GM23338 (cell line): ENCODE results near the gene KDR. TPM values are rescaled to one million over a fixed set of nuclear protein-coding genes. Genes with fewer than 3 reads are reported as not detected.

Experiments
- ATAC-seq: fragments of 200-7000 bp; cut with Tn5 transposase; 3 replicates; pipeline ENCODE4 v1.9.1; 2020
- DNase-seq: peaks from one replicate; pipeline ENCODE4 v3.0.0-alpha.2; 2015; ENCODE audit warnings: low spot score
- H2AFZ ChIP-seq: fragments of 200-600 bp; sonication (generic); 2 replicates; pipeline ENCODE4 v1.8.0; 2016; ENCODE audit warnings: antibody characterized with exemption, mild to moderate bottlenecking, moderate library complexity
- H3F3A ChIP-seq: fragments of 200-600 bp; sonication (generic); replicated peaks from 2 replicates; pipeline ENCODE4 v1.8.0; 2017; ENCODE audit warnings: antibody characterized with exemption, mixed run types, low read depth
- H3K27ac ChIP-seq: fragments of 200-600 bp; sonication (generic); 2 replicates; pipeline ENCODE4 v1.6.1; 2016; ENCODE audit warnings: low read depth
- H3K27me3 ChIP-seq: fragments of 200-600 bp; sonication (generic); 2 replicates; pipeline ENCODE4 v1.8.0; 2016; ENCODE audit warnings: mild to moderate bottlenecking, mixed run types, moderate library complexity; ENCODE audit not compliant: insufficient read depth
- H3K36me3 ChIP-seq: fragments of 200-600 bp; sonication (generic); 2 replicates; pipeline ENCODE4 v1.8.0; 2016; ENCODE audit warnings: mild to moderate bottlenecking; ENCODE audit not compliant: insufficient read depth
- H3K4me1 ChIP-seq: fragments of 200-600 bp; sonication (generic); 2 replicates; pipeline ENCODE4 v1.8.0; 2016; ENCODE audit warnings: mild to moderate bottlenecking, moderate library complexity; ENCODE audit not compliant: insufficient read depth
- H3K4me2 ChIP-seq: fragments of 200-600 bp; sonication (generic); 2 replicates; pipeline ENCODE4 v1.7.1; 2017; ENCODE audit warnings: mixed run types
- H3K4me3 ChIP-seq: fragments of 200-600 bp; sonication (generic); 2 replicates; pipeline ENCODE4 v1.6.1; 2016; ENCODE audit warnings: mixed run types
- H3K79me2 ChIP-seq: fragments of 200-600 bp; sonication (generic); replicated peaks from 2 replicates; pipeline ENCODE4 v1.8.0; 2017; ENCODE audit warnings: mild to moderate bottlenecking; ENCODE audit not compliant: insufficient read depth
- H3K9me2 ChIP-seq: fragments of 200-600 bp; sonication (generic); 2 replicates; pipeline ENCODE4 v1.8.0; 2017; ENCODE audit not compliant: insufficient read depth
- H4K20me1 ChIP-seq: fragments of 200-600 bp; sonication (generic); replicated peaks from 2 replicates; pipeline ENCODE4 v1.8.0; 2017; ENCODE audit warnings: mild to moderate bottlenecking; ENCODE audit not compliant: insufficient read depth
- H3K27ac Mint-ChIP-seq: 2 replicates; pipeline ENCODE4 v1.8.0; 2020; ENCODE audit warnings: inconsistent platforms, mild to moderate bottlenecking, moderate library complexity, mixed read lengths
- H3K27me3 Mint-ChIP-seq: 3 replicates; pipeline ENCODE4 v1.8.0; 2022; ENCODE audit warnings: low read depth, mild to moderate bottlenecking, moderate library complexity, mixed read lengths, inconsistent platforms; ENCODE audit not compliant: insufficient read depth, poor library complexity
- H3K36me3 Mint-ChIP-seq: 3 replicates; pipeline ENCODE4 v1.8.0; 2021; ENCODE audit warnings: low read depth, mild to moderate bottlenecking, inconsistent platforms, moderate library complexity, mixed read lengths
- H3K4me1 Mint-ChIP-seq: 3 replicates; pipeline ENCODE4 v1.8.0; 2020; ENCODE audit warnings: mild to moderate bottlenecking, inconsistent platforms, mixed read lengths
- H3K4me3 Mint-ChIP-seq: 3 replicates; pipeline ENCODE4 v1.8.0; 2021; ENCODE audit warnings: moderate library complexity, mild to moderate bottlenecking, inconsistent platforms, mixed read lengths
- H3K9me3 Mint-ChIP-seq: 3 replicates; pipeline ENCODE4 v1.8.0; 2020; ENCODE audit warnings: moderate library complexity, mild to moderate bottlenecking, inconsistent platforms, mixed read lengths
- CREB1 ChIP-seq: fragments of 250-450 bp; sonication (Bioruptor Pico); IDR thresholded peaks from 2 replicates; pipeline ENCODE4 v1.5.0; 2020; ENCODE audit warnings: low read depth, mild to moderate bottlenecking, moderate library complexity
- CTCF ChIP-seq, 2 experiments: fragments of 200-600 bp in 1 of 2; sonication (generic) in 1 of 2; conservative IDR thresholded peaks; 2 replicates each; pipeline versions ENCODE4 v1.5.1 to v1.6.1; 2016 to 2017; ENCODE audit warnings: antibody characterized with exemption in 2 of 2, low read depth in 2 of 2, mild to moderate bottlenecking in 2 of 2, moderate library complexity in 1 of 2
- EZH2 ChIP-seq: fragments of 200-600 bp; sonication (generic); IDR thresholded peaks from one replicate; pipeline ENCODE4 v1.8.0; 2017; ENCODE audit warnings: antibody characterized with exemption, mild to moderate bottlenecking, low read depth; ENCODE audit not compliant: unreplicated experiment
- NANOG ChIP-seq: IDR thresholded peaks from 2 replicates; pipeline ENCODE4 v1.6.1; 2016; ENCODE audit warnings: antibody characterized with exemption, borderline replicate concordance
- POLR2AphosphoS5 ChIP-seq: IDR thresholded peaks from 2 replicates; pipeline ENCODE4 v1.6.1; 2016; ENCODE audit warnings: antibody characterized with exemption, low read depth
- ZNF114 ChIP-seq: fragments of 250-450 bp; sonication (Bioruptor Pico); IDR thresholded peaks from 2 replicates; pipeline ENCODE4 v1.5.0; 2020; ENCODE audit warnings: mild to moderate bottlenecking, moderate library complexity
- ZNF331 ChIP-seq: fragments of 250-450 bp; sonication (Bioruptor Pico); IDR thresholded peaks from 2 replicates; pipeline ENCODE4 v1.5.0; 2020; ENCODE audit warnings: low read depth, mild to moderate bottlenecking, moderate library complexity
- polyA plus RNA-seq: library from polyadenylated mRNA; unstranded; fragments of >200 nt; fragmentation: Nextera tagmentation; extraction: Ambion mirVana; gene quantifications from 2 replicates; pipeline ENCODE4 v1.2.1, GENCODE V29; 2016
- total RNA-seq: library from RNA; depleted of rRNA; stranded (reverse); fragments of >200 nt; shearing (Covaris generic); gene quantifications from 2 replicates; pipeline ENCODE4 v1.2.3, GENCODE V29; 2014
- TF ChIP-seq, protein P1 (sequence below): IDR thresholded peaks from 2 replicates; pipeline ENCODE4 v1.6.1; 2016; ENCODE audit warnings: antibody characterized with exemption

KDR gene
- total and polyA plus RNA-seq, 2 experiments from 2014 or later: 27.9 to 109 TPM

DNA sequence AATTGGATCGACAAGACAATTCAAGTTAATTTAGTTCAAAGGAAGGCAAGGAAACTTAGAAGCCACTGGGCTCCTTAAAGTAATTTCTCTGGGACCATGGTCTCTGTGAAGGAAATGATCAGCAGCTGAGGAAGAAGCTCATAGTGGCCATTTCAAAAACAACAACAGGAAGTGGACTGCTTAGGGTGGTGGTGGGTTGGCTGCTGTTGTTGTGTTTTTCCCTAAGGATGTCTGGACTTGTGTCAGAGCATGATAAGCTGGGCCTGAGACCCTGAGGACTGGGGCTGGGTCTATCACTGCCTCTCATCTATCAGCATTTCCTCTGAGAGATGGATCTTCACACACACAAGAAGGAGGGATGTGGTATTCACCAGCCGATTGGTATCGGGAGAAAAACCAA is 18.3 kb downstream of the KDR start:
- ATAC-seq (no peak), DNase-seq (no peak)
- Mint-ChIP-seq H3K9me3 (no peaks in the 10 kb centered on the region), H3K27ac (0 out of 2 replicates have a peak overlapping the region, but pooled peaks have one; percentile 43), H3K4me3 (no peak overlapping the region), H3K4me1 (peaks cover 4% of the 10 kb centered on the region; the same call in 1 of the 3 replicates), H3K27me3 (peaks cover 5% of the 10 kb centered on the region), H3K36me3 (peaks cover 94% of the 10 kb centered on the region)
- Histone ChIP-seq H3K79me2 (no peaks in the 10 kb centered on the region), H3K4me2 (no peak overlapping the region), H3K4me1 (no peaks in the 10 kb centered on the region), H2AFZ (no peak overlapping the region), H4K20me1 (no peaks in the 10 kb centered on the region; the same call in none of the 2 replicates), H3K9me2 (no peaks in the 10 kb centered on the region), H3K36me3 (peaks cover 77% of the 10 kb centered on the region), H3K4me3 (no peak overlapping the region), H3K27me3 (no peaks in the 10 kb centered on the region), H3K27ac (no peak overlapping the region), H3F3A (no peaks in the 10 kb centered on the region)
- TF ChIP-seq EZH2 (no peak), CREB1 (CRISPR knock-in tag) (no peak), POLR2AphosphoS5 (no peak), CTCF (conservative IDR thresholded peaks at IDR 0.05; ENCODE audit: low read depth in 2 of 2) (no peak), NANOG (no peak), ZNF114 (CRISPR knock-in tag) (no peak)
- TF ChIP-seq, protein P1, sequence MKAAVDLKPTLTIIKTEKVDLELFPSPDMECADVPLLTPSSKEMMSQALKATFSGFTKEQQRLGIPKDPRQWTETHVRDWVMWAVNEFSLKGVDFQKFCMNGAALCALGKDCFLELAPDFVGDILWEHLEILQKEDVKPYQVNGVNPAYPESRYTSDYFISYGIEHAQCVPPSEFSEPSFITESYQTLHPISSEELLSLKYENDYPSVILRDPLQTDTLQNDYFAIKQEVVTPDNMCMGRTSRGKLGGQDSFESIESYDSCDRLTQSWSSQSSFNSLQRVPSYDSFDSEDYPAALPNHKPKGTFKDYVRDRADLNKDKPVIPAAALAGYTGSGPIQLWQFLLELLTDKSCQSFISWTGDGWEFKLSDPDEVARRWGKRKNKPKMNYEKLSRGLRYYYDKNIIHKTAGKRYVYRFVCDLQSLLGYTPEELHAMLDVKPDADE: no peak

DNA sequence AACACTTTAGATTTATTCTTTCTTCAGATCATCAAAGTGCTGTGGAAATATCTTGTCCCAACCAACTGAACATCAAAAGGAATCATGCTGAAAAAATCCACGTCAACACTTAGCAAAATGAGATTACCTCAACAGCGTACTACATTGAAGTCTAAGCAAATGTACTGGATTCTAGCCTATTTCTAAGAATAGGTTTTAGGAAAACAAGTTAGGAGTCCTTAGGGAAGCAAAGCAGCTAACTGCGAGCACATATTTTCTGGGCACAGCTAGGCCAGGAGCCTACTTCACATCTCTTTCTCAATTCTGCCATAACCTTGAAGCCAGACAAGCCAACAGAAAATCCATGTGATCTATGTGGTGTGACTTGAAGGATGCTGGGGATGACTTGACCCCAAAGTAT is 22.2 kb downstream of the KDR start:
- peaks cover 2% of the 10 kb centered on the region for H3K27me3 Mint-ChIP-seq
- H3K4me3 Mint-ChIP-seq: no peak overlapping the region
- H3K4me1 Mint-ChIP-seq: no peaks in the 10 kb centered on the region
- H3K9me3 Mint-ChIP-seq: no peaks in the 10 kb centered on the region
- no peak overlapping the region for H3K27ac ChIP-seq
- H3K79me2 ChIP-seq: no peaks in the 10 kb centered on the region
- no peak overlapping the region for H3K27ac Mint-ChIP-seq
- no peaks in the 10 kb centered on the region for H3F3A ChIP-seq
- ATAC-seq: no peak
- H3K27me3 ChIP-seq: no peaks in the 10 kb centered on the region
- H4K20me1 ChIP-seq: peaks cover 3% of the 10 kb centered on the region; the same call in 1 of the 2 replicates
- no peak for DNase-seq
- H3K36me3 Mint-ChIP-seq: peaks cover 93% of the 10 kb centered on the region
- H3K4me3 ChIP-seq: no peak overlapping the region
- TF ChIP-seq NANOG (no peak), ZNF331 (no peak), ZNF114 (CRISPR knock-in tag) (no peak), CREB1 (CRISPR knock-in tag) (no peak)
- H3K9me2 ChIP-seq: no peaks in the 10 kb centered on the region
- no peaks in the 10 kb centered on the region for H3K4me1 ChIP-seq
- H3K4me2 ChIP-seq: no peak overlapping the region
- peaks cover 81% of the 10 kb centered on the region for H3K36me3 ChIP-seq
- H2AFZ ChIP-seq: no peak overlapping the region

GRCh38 chr4:55099816-55100215 is 25.6 kb downstream of the KDR start:
- peaks cover 84% of the 10 kb centered on the region for H3K36me3 ChIP-seq

More at GRCh38 chr4:55099816-55100215, 25.6 kb downstream of the KDR start:
- peaks cover 3% of the 10 kb centered on the region; the same call in 1 of the 2 replicates for H4K20me1 ChIP-seq
- ATAC-seq: no peak
- H3K27ac ChIP-seq: no peak overlapping the region
- Mint-ChIP-seq H3K9me3 (no peaks in the 10 kb centered on the region), H3K36me3 (peaks cover 98% of the 10 kb centered on the region), H3K4me1 (no peaks in the 10 kb centered on the region), H3K27me3 (peaks cover 2% of the 10 kb centered on the region), H3K27ac (0 out of 2 replicates have a peak overlapping the region, but pooled peaks have one; percentile 7), H3K4me3 (no peak overlapping the region)
- TF ChIP-seq ZNF331 (no peak), CTCF (conservative IDR thresholded peaks at IDR 0.05; ENCODE audit: low read depth in 2 of 2) (no peak), EZH2 (no peak), CREB1 (CRISPR knock-in tag) (no peak)
- no peaks in the 10 kb centered on the region for H3K79me2 ChIP-seq
- H3K4me3 ChIP-seq: no peak overlapping the region
- no peaks in the 10 kb centered on the region for H3F3A ChIP-seq
- no peaks in the 10 kb centered on the region for H3K4me1 ChIP-seq
- H3K4me2 ChIP-seq: no peak overlapping the region
- H2AFZ ChIP-seq: no peak overlapping the region
- H3K9me2 ChIP-seq: no peaks in the 10 kb centered on the region
- no peak for DNase-seq
- no peaks in the 10 kb centered on the region for H3K27me3 ChIP-seq
